Endothelial cell of umbilical vein (primary cell): ENCODE results near the gene AGT. TPM values are rescaled to one million over a fixed set of nuclear protein-coding genes. Genes with fewer than 3 reads are reported as not detected.

Experiments used
- BruUV-seq: library from RNA; stranded (reverse); fragments of 400-500 nt; replicated peaks from 2 replicates; lab custom pipeline; 2021; lab: Mats Ljungman, UMichigan
- CTCF ChIA-PET: fragments of 300-600, 350-600 bp; sonication (Branson Sonifier 250); formaldehyde crosslinking; loops from one replicate; lab custom pipeline; 2021; ENCODE audit warnings: antibody characterized with exemption, inconsistent platforms; lab: Charles Lee
- POLR2A ChIA-PET: fragments of 300-600, 350-600 bp; sonication (Branson Sonifier 250); formaldehyde crosslinking; loops from one replicate; lab custom pipeline; 2021; ENCODE audit warnings: antibody characterized with exemption, inconsistent platforms; lab: Charles Lee
- DNase-seq: peaks from one replicate; pipeline ENCODE4 v3.0.0-alpha.2; 2011; ENCODE audit warnings: low read depth, low spot score
- FAIRE-seq: peaks from 2 replicates; lab custom pipeline; 2011; peaks lifted over from hg19 to GRCh38; lab: Jason Lieb, UNC
- H2AFZ ChIP-seq: 2 replicates; pipeline ENCODE4 v1.6.0; 2012; ENCODE audit warnings: low read depth, low read length, control low read depth, inconsistent platforms
- H3K27ac ChIP-seq: 2 replicates; pipeline ENCODE4 v1.5.1; 2011; ENCODE audit warnings: low read depth, mild to moderate bottlenecking, control low read depth, low read length, moderate library complexity; ENCODE audit not compliant: insufficient read depth
- H3K27me3 ChIP-seq, 2 experiments: 2 replicates each; pipeline versions ENCODE4 v1.6.0 to v1.6.1; 2011; ENCODE audit warnings: low read length in 2 of 2, mixed read lengths in 1 of 2; ENCODE audit not compliant: control insufficient read depth in 2 of 2, insufficient read depth in 2 of 2
- H3K36me3 ChIP-seq, 2 experiments: 2 replicates in 1 of 2; 3 replicates in 1 of 2; pipeline ENCODE4 v1.5.1; 2011; ENCODE audit warnings: low read length in 2 of 2, mild to moderate bottlenecking in 1 of 2, moderate library complexity in 1 of 2; ENCODE audit not compliant: control insufficient read depth in 2 of 2, insufficient read depth in 2 of 2; ENCODE audit errors: extremely low read depth in 1 of 2
- H3K4me1 ChIP-seq: 3 replicates; pipeline ENCODE4 v1.5.1; 2011; ENCODE audit warnings: mild to moderate bottlenecking, low read length; ENCODE audit not compliant: control insufficient read depth, insufficient read depth; ENCODE audit errors: extremely low read depth
- H3K4me2 ChIP-seq: 2 replicates; pipeline ENCODE4 v1.6.1; 2011; ENCODE audit warnings: low read length, control low read depth, mixed read lengths; ENCODE audit not compliant: insufficient read depth
- H3K4me3 ChIP-seq, 3 experiments: fragments of 200-600 bp in 1 of 3; sonication (generic), shearing (Covaris generic) in 1 of 3; replicated peaks in 1 of 3; 2 replicates each; pipeline ENCODE4 v1.5.1; 2011 to 2016; ENCODE audit warnings: control low read depth in 3 of 3, low read length in 3 of 3, mild to moderate bottlenecking in 2 of 3, inconsistent platforms in 1 of 3, low read depth in 1 of 3, moderate library complexity in 1 of 3; ENCODE audit not compliant: insufficient read depth in 1 of 3
- H3K79me2 ChIP-seq: 2 replicates; pipeline ENCODE4 v1.6.0; 2012; ENCODE audit warnings: low read length, inconsistent platforms; ENCODE audit not compliant: control insufficient read depth, insufficient read depth
- H3K9ac ChIP-seq: replicated peaks from 2 replicates; pipeline ENCODE3; 2011; ENCODE audit warnings: low read length, control low read depth; ENCODE audit not compliant: insufficient read depth; ENCODE audit errors: extremely low read depth
- H3K9me1 ChIP-seq: replicated peaks from 3 replicates; pipeline ENCODE4 v1.6.0; 2011; ENCODE audit warnings: mild to moderate bottlenecking, low read length; ENCODE audit not compliant: control insufficient read depth, insufficient read depth; ENCODE audit errors: extremely low read depth
- H3K9me3 ChIP-seq: replicated peaks from 2 replicates; pipeline ENCODE4 v1.5.1; 2012; ENCODE audit warnings: low read length, inconsistent platforms; ENCODE audit not compliant: control insufficient read depth, insufficient read depth
- H4K20me1 ChIP-seq: replicated peaks from 2 replicates; pipeline ENCODE3; 2011; ENCODE audit warnings: mild to moderate bottlenecking, low read length; ENCODE audit not compliant: control insufficient read depth, insufficient read depth; ENCODE audit errors: extremely low read depth
- CTCF ChIP-seq, 2 donors: IDR thresholded peaks; 1 replicate in 1 of 2; 2 replicates in 1 of 2; pipeline ENCODE4 v1.5.1; 2011; ENCODE audit warnings: low read length in 2 of 2, mild to moderate bottlenecking in 2 of 2, moderate library complexity in 2 of 2, control low read depth in 1 of 2, inconsistent platforms in 1 of 2, low read depth in 1 of 2; ENCODE audit not compliant: insufficient read depth in 1 of 2; ENCODE audit errors: extremely low read depth in 1 of 2
- EZH2 ChIP-seq: IDR thresholded peaks from 2 replicates; pipeline ENCODE4 v1.6.1; 2012; ENCODE audit warnings: borderline replicate concordance, low read depth, mild to moderate bottlenecking, moderate library complexity, low read length, inconsistent platforms; ENCODE audit not compliant: severe bottlenecking
- FOS ChIP-seq: IDR thresholded peaks from 2 replicates; pipeline ENCODE4 v1.6.1; 2011; ENCODE audit warnings: mild to moderate bottlenecking, low read length, moderate library complexity, borderline replicate concordance; ENCODE audit not compliant: insufficient read depth
- GATA2 ChIP-seq: IDR thresholded peaks from 2 replicates; pipeline ENCODE4 v1.7.0; 2011; ENCODE audit warnings: low read depth, mild to moderate bottlenecking, moderate library complexity, mixed read lengths, low read length; ENCODE audit not compliant: insufficient read length, insufficient read depth
- JUN ChIP-seq: IDR thresholded peaks from 2 replicates; pipeline ENCODE4 v1.6.1; 2011; ENCODE audit warnings: borderline replicate concordance, low read depth; ENCODE audit not compliant: insufficient read length, insufficient read depth
- MAX ChIP-seq: IDR thresholded peaks from 2 replicates; pipeline ENCODE4 v1.6.1; 2011; ENCODE audit not compliant: insufficient read depth, insufficient read length
- MYC ChIP-seq: IDR thresholded peaks from one replicate; pipeline ENCODE4 v1.6.1; 2011; ENCODE audit warnings: mild to moderate bottlenecking, low read depth, low read length
- POLR2A ChIP-seq: IDR thresholded peaks from 2 replicates; pipeline ENCODE4 v1.6.1; 2012; ENCODE audit warnings: low read depth, mild to moderate bottlenecking, control low read depth, low read length
- POLR2AphosphoS5 ChIP-seq: IDR thresholded peaks from 2 replicates; pipeline ENCODE4 v1.6.1; 2012; ENCODE audit warnings: low read depth, mild to moderate bottlenecking, control low read depth, low read length, moderate library complexity; ENCODE audit not compliant: insufficient read depth
- dilution Hi-C: fragments of 300-500 bp; cut with MboI; formaldehyde crosslinking; loops from one replicate; pipeline ENCODE4 v1.15.0; 2019; ENCODE audit warnings: low sequenced_read_pairs; ENCODE audit not compliant: extremely low pct_ligation_motif_present
- intact Hi-C: fragments of 100-400 bp; cut with micrococcal nuclease; formaldehyde crosslinking; loops from one replicate; pipeline ENCODE4 v1.10.0; 2022
- polyA plus RNA-seq, 4 experiments: library from polyadenylated mRNA; depleted of rRNA in 3 of 4; stranded (reverse) in 3 of 4; unstranded in 1 of 4; fragments of >200 nt; gene quantifications; 2 replicates each; pipeline versions ENCODE4 v1.2.1 to v1.2.3, GENCODE V29; 2011 to 2012; ENCODE audit warnings: missing spikeins in 1 of 4
- total RNA-seq: library from RNA; stranded (reverse); gene quantifications from 2 replicates; pipeline ENCODE4 v1.2.3, GENCODE V29; 2021

Gene AGT
- total and polyA plus RNA-seq, 2 donors (not counting 3 experiments of a cell fraction or from before 2014, with no cell fraction given) = not detected

- intact Hi-C loops (no loop called here), dilution Hi-C loops (no loop called here)
- H2AFZ ChIP-seq = no peak overlapping the region
- DNase-seq (no peak), FAIRE-seq (no peak)
- ChIA-PET CTCF (interaction anchor here (0.7 to 1.2 kb wide), 3 partner anchors 12 to 40 kb away, joined by 3 to 4 read pairs (median 3); no protein-coding TSS in a partner anchor), POLR2A (no interaction called here)
- H3K79me2 ChIP-seq = no peaks in the 10 kb centered on the region
- no peaks in the 10 kb centered on the region for H3K9me3 ChIP-seq
- no peak for TF ChIP-seq POLR2A
- TF ChIP-seq JUN = no peak
- no peak for TF ChIP-seq FOS
- TF ChIP-seq CTCF (IDR thresholded peaks at IDR 0.05; ENCODE audit: extremely low read depth in 1 of 2, insufficient read depth in 1 of 2, low read depth in 1 of 2, low read length in 2 of 2) = no peak
- no peak for TF ChIP-seq MAX
- TF ChIP-seq EZH2 = no peak
- TF ChIP-seq MYC = no peak
- TF ChIP-seq POLR2AphosphoS5 = no peak
- no peak for TF ChIP-seq GATA2
- H3K4me3 ChIP-seq = no peak overlapping the region
- H3K36me3 ChIP-seq = peaks cover 3 to 13% of the 10 kb centered on the region in 2 experiments
- H3K4me1 ChIP-seq = peaks cover 4% of the 10 kb centered on the region
- H3K27ac ChIP-seq = no peak overlapping the region
- H3K9ac ChIP-seq = no peak overlapping the region
- BruUV-seq = no TSS peak
- no peak overlapping the region for H3K4me2 ChIP-seq
- no peaks in the 10 kb centered on the region for H3K27me3 ChIP-seq
- no peaks in the 10 kb centered on the region for H4K20me1 ChIP-seq
- no peaks in the 10 kb centered on the region for H3K9me1 ChIP-seq
These were observed 31.6 kb downstream of the AGT start for GRCh38 chr1:230682274-230682673.
